Activated CD8-positive, alpha-beta T cell treated with anti-CD3 and anti-CD28 coated beads for 36 hours (primary cell): Measurements from ENCODE around the gene KSR2. TPM values are rescaled to one million over a fixed set of nuclear protein-coding genes. Genes with fewer than 3 reads are reported as not detected.

Experiments used
- ATAC-seq: fragments of 200-7000 bp; cut with Tn5 transposase; one replicate; pipeline ENCODE4 v1.10.0; 2021; ENCODE audit warnings: mild to moderate bottlenecking, moderate library complexity
- CTCF ChIA-PET: fragments of 350-600 bp; sonication (Branson Sonifier 250); formaldehyde crosslinking; loops from one replicate; lab custom pipeline; 2021; ENCODE audit warnings: antibody characterized with exemption; lab: Charles Lee
- POLR2A ChIA-PET: fragments of 350-600 bp; sonication (Branson Sonifier 250); formaldehyde crosslinking; loops from one replicate; lab custom pipeline; 2021; ENCODE audit warnings: antibody characterized with exemption; lab: Charles Lee
- DNase-seq: peaks from one replicate; pipeline ENCODE4 v3.0.0-alpha.2; 2020
- H3K27ac Mint-ChIP-seq: one replicate; pipeline ENCODE4 v1.8.0; 2021; ENCODE audit warnings: mild to moderate bottlenecking, mixed read lengths
- H3K27me3 Mint-ChIP-seq: one replicate; pipeline ENCODE4 v1.8.0; 2021; ENCODE audit warnings: mixed read lengths
- H3K36me3 Mint-ChIP-seq: one replicate; pipeline ENCODE4 v1.8.0; 2021; ENCODE audit warnings: low read depth, mixed read lengths
- H3K4me1 Mint-ChIP-seq: one replicate; pipeline ENCODE4 v1.8.0; 2021; ENCODE audit warnings: low read depth, mixed read lengths
- H3K4me3 Mint-ChIP-seq: one replicate; pipeline ENCODE4 v1.8.0; 2021; ENCODE audit warnings: mild to moderate bottlenecking, moderate library complexity, mixed read lengths
- H3K9me3 Mint-ChIP-seq: one replicate; pipeline ENCODE4 v1.8.0; 2021; ENCODE audit warnings: mixed read lengths
- intact Hi-C: fragments of 100-400 bp; cut with micrococcal nuclease; formaldehyde crosslinking; loops from one replicate; pipeline ENCODE4 v1.10.0; 2022
- total RNA-seq, 2 experiments: library from RNA; stranded (reverse); gene quantifications; one replicate each; pipeline ENCODE4 v1.2.3, GENCODE V29; 2021
- TF ChIP-seq, protein P1 (sequence below): fragments of 200-600 bp; IDR thresholded peaks from one replicate; pipeline ENCODE4 v1.8.0; 2022; ENCODE audit warnings: antibody characterized with exemption, mild to moderate bottlenecking

The KSR2 gene
- total RNA-seq, 2 experiments from 2014 or later, result 0.02 TPM; not detected in 1

DNA sequence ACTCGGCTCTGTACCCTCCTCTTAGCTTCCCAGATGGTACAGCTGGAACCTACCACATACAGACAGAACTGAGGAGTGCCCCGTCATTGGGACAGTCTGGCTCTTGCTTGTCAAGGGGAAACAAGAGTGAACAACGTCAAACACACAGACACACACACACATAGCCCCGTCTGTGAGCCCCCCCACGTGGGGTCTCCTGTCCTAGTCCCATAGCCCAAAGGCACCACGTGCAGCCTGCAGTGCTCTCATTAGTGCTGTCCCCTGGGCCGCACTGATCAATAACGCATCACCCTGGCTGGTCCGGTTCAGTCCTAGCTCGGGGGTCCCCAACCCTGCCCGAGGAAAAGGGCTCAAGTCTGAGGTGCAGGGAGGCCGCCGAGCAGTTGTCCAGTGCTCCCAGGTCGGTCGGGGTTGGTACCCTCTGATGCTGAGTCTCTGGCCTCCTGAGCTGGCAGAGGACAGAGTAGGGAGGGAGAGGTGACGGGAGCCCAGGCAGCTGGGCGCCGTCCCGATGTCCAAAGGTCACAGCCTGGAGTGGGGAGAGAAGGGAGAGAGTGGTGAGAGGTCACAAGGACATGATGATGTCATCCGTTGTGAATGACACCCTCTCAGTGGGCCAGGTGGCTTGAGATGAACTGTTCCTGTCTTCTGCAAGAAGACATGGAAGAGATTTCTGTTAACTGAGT is 502.0 kb downstream of the KSR2 start:
- no peak overlapping the region for H3K27ac Mint-ChIP-seq
- H3K27me3 Mint-ChIP-seq, result no peaks in the 10 kb centered on the region
- no peak overlapping the region for H3K4me3 Mint-ChIP-seq
- H3K4me1 Mint-ChIP-seq, result no peaks in the 10 kb centered on the region
- POLR2A ChIA-PET, result no interaction called here
- peaks cover 4% of the 10 kb centered on the region for H3K9me3 Mint-ChIP-seq
- CTCF ChIA-PET, result no interaction called here
- ATAC-seq (no peak), DNase-seq (no peak)
- TF ChIP-seq, protein P1, sequence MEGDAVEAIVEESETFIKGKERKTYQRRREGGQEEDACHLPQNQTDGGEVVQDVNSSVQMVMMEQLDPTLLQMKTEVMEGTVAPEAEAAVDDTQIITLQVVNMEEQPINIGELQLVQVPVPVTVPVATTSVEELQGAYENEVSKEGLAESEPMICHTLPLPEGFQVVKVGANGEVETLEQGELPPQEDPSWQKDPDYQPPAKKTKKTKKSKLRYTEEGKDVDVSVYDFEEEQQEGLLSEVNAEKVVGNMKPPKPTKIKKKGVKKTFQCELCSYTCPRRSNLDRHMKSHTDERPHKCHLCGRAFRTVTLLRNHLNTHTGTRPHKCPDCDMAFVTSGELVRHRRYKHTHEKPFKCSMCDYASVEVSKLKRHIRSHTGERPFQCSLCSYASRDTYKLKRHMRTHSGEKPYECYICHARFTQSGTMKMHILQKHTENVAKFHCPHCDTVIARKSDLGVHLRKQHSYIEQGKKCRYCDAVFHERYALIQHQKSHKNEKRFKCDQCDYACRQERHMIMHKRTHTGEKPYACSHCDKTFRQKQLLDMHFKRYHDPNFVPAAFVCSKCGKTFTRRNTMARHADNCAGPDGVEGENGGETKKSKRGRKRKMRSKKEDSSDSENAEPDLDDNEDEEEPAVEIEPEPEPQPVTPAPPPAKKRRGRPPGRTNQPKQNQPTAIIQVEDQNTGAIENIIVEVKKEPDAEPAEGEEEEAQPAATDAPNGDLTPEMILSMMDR, result no peak
- intact Hi-C loops, result no loop called here
- H3K36me3 Mint-ChIP-seq, result no peaks in the 10 kb centered on the region

DNA sequence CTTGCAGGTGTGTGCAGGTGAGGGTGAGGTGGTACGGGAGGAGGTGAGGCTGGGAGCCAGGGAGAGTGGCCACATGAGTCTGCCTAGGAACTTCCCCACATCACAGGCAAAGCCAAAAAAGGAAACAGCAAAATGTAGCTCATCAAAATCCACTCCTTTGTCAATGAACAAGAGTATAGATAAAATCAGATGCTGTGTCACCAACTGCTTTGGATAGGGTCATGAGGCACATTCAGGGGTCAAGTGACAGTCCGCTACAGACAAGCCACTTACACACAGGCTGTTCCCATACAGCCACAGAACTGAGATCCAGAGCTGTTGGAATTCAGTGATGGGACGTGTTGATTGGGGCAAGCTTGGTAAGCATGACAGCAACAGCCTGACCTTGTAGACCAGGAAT is 507.1 kb downstream of the KSR2 start:
- DNase-seq (no peak), ATAC-seq (no peak)
- TF ChIP-seq, protein P1, result no peak
- Mint-ChIP-seq H3K27ac (no peak overlapping the region), H3K4me1 (no peaks in the 10 kb centered on the region), H3K9me3 (no peaks in the 10 kb centered on the region), H3K27me3 (no peaks in the 10 kb centered on the region), H3K36me3 (no peaks in the 10 kb centered on the region), H3K4me3 (no peak overlapping the region)
- ChIA-PET CTCF (no interaction called here), POLR2A (no interaction called here)
- intact Hi-C loops, result no loop called here

DNA sequence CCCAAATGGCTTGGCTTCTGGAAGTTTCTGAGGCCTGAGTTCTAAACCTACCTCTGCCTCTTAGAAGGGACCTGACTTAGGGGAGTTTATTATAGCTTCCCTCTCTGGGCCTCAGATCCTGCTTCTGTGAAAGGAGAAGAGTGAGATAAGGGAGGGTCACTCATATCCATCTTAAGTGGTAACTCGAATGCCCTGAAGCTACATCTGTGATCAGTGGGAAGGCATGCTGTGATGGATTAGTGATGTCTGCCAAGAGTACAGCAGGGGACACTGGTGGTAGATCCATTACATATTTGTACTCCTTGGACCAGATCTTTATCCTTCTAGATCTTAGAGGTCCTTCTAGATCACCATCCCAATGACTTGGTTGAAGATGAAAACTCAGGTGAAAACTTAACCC is 509.6 kb downstream of the KSR2 start:
- DNase-seq, result no peak
- no peak for ATAC-seq
- ChIA-PET POLR2A (no interaction called here), CTCF (no interaction called here)
- intact Hi-C loops, result no loop called here
- no peaks in the 10 kb centered on the region for H3K9me3 Mint-ChIP-seq
- no peaks in the 10 kb centered on the region for H3K36me3 Mint-ChIP-seq
- TF ChIP-seq, protein P1, result no peak
- H3K27me3 Mint-ChIP-seq, result no peaks in the 10 kb centered on the region
- no peak overlapping the region for H3K27ac Mint-ChIP-seq
- H3K4me1 Mint-ChIP-seq, result no peaks in the 10 kb centered on the region
- H3K4me3 Mint-ChIP-seq, result no peak overlapping the region

DNA sequence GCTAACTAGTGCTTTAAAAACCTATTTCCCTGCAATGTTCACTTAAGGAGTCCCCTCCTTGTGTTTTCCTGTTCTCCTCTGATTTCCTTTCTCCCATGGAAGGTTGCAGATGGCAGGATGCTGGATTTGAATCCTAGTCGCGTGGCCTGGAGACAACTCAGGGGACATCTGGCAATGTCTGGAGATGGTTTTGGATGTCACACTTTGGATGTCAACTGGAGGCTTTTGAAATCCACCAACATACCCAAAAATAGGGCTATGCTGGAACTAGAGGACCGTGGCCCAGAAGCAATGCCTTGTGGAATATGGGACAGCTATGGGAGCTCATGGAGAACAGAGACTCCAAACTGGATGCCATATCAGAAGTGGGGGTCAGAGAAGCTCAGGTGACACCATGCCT is 511.6 kb downstream of the KSR2 start:
- no peak overlapping the region for H3K4me3 Mint-ChIP-seq

DNA sequence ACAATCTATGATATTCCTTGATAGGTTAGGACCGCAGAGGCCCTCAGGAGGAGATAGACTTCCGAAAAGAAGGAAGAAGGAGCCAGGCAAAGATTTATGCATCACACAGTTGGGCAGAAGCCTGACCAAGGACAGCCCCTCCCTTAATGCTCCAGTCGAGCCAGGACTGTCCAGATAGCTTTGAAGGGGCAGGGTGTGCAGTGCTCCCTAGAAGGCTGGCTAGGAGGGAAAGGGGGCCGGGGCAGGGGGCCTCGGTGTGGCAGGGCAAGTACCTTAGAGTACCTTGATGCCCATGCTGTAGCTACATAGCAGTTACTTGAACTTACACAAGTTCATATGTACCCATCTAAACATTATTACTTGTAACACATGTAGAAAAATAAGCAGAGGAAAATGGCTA is 512.7 kb downstream of the KSR2 start:
- ChIA-PET CTCF (interaction anchor here (1.0 kb wide), 1 partner anchor 63 kb away, joined by 3 read pairs; no protein-coding TSS in a partner anchor), POLR2A (no interaction called here)
- Mint-ChIP-seq H3K27ac (no peak overlapping the region), H3K9me3 (peaks cover 2% of the 10 kb centered on the region), H3K4me3 (no peak overlapping the region), H3K36me3 (no peaks in the 10 kb centered on the region), H3K27me3 (peaks cover 2% of the 10 kb centered on the region), H3K4me1 (no peaks in the 10 kb centered on the region)
- DNase-seq (no peak), ATAC-seq (no peak)
- intact Hi-C loops, result no loop called here
- TF ChIP-seq, protein P1, result no peak

More for the DNA sequence above, 511.6 kb downstream of the KSR2 start:
- Mint-ChIP-seq H3K9me3 (peaks cover 2% of the 10 kb centered on the region), H3K4me1 (no peaks in the 10 kb centered on the region), H3K27me3 (peaks cover 2% of the 10 kb centered on the region), H3K36me3 (no peaks in the 10 kb centered on the region), H3K27ac (no peak overlapping the region)
- ATAC-seq (no peak), DNase-seq (no peak)
- ChIA-PET CTCF (no interaction called here), POLR2A (no interaction called here)
- TF ChIP-seq, protein P1, result no peak
- intact Hi-C loops, result no loop called here
